D721Med (cell line): ENCODE measurements around the gene CEP70.
"Not testable (repeated sequence)": the region's sequence is repeated elsewhere in the genome, so short reads cannot be mapped to it uniquely, and the experiment has no call there.

Source experiments
- DNase-seq: peaks from one replicate; pipeline ENCODE4 v3.0.0; 2011; ENCODE audit warnings: low spot score; ENCODE audit not compliant: insufficient read length
- FAIRE-seq: peaks from 2 replicates; lab custom pipeline; 2011; peaks lifted over from hg19 to GRCh38; lab: Jason Lieb, UNC
- CTCF ChIP-seq: IDR thresholded peaks from 2 replicates; pipeline ENCODE4 v1.5.1; 2012; ENCODE audit warnings: mild to moderate bottlenecking, control low read depth; ENCODE audit not compliant: insufficient read depth; ENCODE audit errors: missing control alignments

CEP70 gene

GRCh38 chr3:138539352-138539751, 54.7 kb downstream of the CEP70 start:
- FAIRE-seq (no peak), DNase-seq (no peak)
- no peak for TF ChIP-seq CTCF

- DNase-seq, FAIRE-seq: not testable (repeated sequence)
Observed at GRCh38 chr3:138521445-138521844, 72.6 kb downstream of the CEP70 start.

GRCh38 chr3:138513090-138513843, 80.8 kb downstream of the CEP70 start:
- FAIRE-seq, result no peak
- DNase-seq, result no peak
- TF ChIP-seq CTCF, result no peak

GRCh38 chr3:138511945-138512344, 82.1 kb downstream of the CEP70 start:
- no peak for FAIRE-seq
- no peak for DNase-seq
- TF ChIP-seq CTCF, result no peak

GRCh38 chr3:138509586-138509985, 84.5 kb downstream of the CEP70 start:
- FAIRE-seq, result no peak
- DNase-seq, result no peak
- no peak for TF ChIP-seq CTCF

- no peak for TF ChIP-seq CTCF
- DNase-seq (no peak), FAIRE-seq (no peak)
Observed at GRCh38 chr3:138507524-138507923, 86.5 kb downstream of the CEP70 start.

GRCh38 chr3:138498991-138499390, 95.1 kb downstream of the CEP70 start:
- no peak for FAIRE-seq
- no peak for TF ChIP-seq CTCF
- DNase-seq, result no peak
